Measurements from ENCODE around the gene ZCCHC18. TPM values are rescaled to one million over a fixed set of nuclear protein-coding genes. Genes with fewer than 3 reads are reported as not detected.
"Not testable (repeated sequence)": the region's sequence is repeated elsewhere in the genome, so short reads cannot be mapped to it uniquely, and the experiment has no call there.

The ZCCHC18 gene
- under 1 TPM in 1 of 4 donors, not detected in 3; 0.95 TPM for total RNA-seq

GRCh38 chrX:104112326-104112951 is at the start of gene ZCCHC18:
Gene ZCCHC18 (plus strand): TSS chrX:104112523. CDS start chrX:104114112, 1,589 bp downstream.
- Histone ChIP-seq H3K4me1 (peaks cover 0 to 3% (median 0%) of the 10 kb centered on the region in 4 donors), H3K27me3 (peaks cover 4% of the 10 kb centered on the region), H3K9me3 (no peaks in the 10 kb centered on the region), H3K36me3 (no peaks in the 10 kb centered on the region), H3K27ac (peak within 1 kb of the TSS; percentile 75 to 81 (median 80)), H3K4me3 (peak within 1 kb of the TSS; percentile 38 to 66 (median 43))
- peak; percentile 38 for DNase-seq
- no peak for TF ChIP-seq POLR2A (IDR thresholded peaks at IDR 0.05)
- peak in 1 of 3 donors; percentile 10 for TF ChIP-seq POLR2AphosphoS5 (IDR thresholded peaks at IDR 0.05)
- 48% methylated on average over 64 of the region's 67 CpGs; no CpG with 5 or more reads in 1 of the 2 donors for WGBS, 2 donors (ENCODE audit: low coverage in 1 of 2)
- intact Hi-C loops (cut with DNase I; ENCODE audit: low total_unique reads) (no loop called here), in situ Hi-C loops (cut with MboI; ENCODE audit: low pct_ligation_motif_present in 1 of 4, low pct_unique_long_range_greater_than_20kb in 1 of 4, low sequenced_read_pairs in 3 of 4) (no loop called here)

- DNase-seq; H3K27ac ChIP-seq; H3K4me1 ChIP-seq; H3K4me3 ChIP-seq; in situ Hi-C loops (cut with MboI; ENCODE audit: low pct_ligation_motif_present in 1 of 4, low pct_unique_long_range_greater_than_20kb in 1 of 4, low sequenced_read_pairs in 3 of 4); H3K27me3 ChIP-seq; H3K9me3 ChIP-seq; H3K36me3 ChIP-seq; intact Hi-C loops (cut with DNase I; ENCODE audit: low total_unique reads): not testable (repeated sequence)
- 90% methylated on average over 2 of the region's 18 CpGs; no CpG with 5 or more reads in 1 of the 2 donors for WGBS, 2 donors (ENCODE audit: low coverage in 1 of 2)
Observed at GRCh38 chrX:104062636-104063035, 49.7 kb upstream of the ZCCHC18 start.

DNA sequence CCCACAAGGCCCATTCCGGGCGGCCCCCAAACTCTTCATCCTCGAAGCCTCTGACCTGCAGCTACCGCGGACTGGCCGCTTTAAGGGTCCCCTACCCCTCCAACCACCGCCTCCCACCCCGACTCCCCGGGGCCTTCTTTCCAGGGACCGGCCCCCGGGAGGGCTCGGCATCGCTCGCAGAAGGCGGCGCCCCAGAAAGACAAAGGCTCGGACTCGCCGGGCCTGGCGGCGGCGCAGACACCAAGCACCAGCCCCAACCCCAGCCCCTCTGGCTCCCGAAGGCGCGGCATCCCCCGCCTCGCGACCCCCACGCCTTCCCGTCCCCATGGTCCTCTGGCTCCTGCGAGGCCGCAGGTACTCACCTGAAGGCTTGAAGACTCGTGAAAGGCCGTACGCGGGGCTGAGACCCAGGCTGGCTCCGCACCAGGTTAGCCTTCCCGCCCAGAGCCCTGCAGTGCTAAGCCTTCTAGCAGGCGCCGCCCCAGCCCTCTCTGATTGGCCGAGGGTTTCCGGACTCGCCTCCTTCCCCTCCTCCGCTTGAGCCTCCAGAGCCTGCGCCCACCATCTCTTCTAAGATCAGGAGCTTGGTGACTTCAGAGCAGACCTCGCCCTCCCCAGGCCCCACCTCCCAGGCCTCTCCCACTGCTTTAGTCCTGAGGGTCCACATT is 36.4 kb upstream of the ZCCHC18 start, which contains the start of gene TMSB15C:
Gene TMSB15C (minus strand): TSS at position 459 of the 668 bp plus-strand sequence.
- H3K4me1 ChIP-seq; in situ Hi-C loops (cut with MboI; ENCODE audit: low pct_ligation_motif_present in 1 of 4, low pct_unique_long_range_greater_than_20kb in 1 of 4, low sequenced_read_pairs in 3 of 4): not testable (repeated sequence)
- WGBS, 2 donors (ENCODE audit: low coverage in 1 of 2): no CpG with 5 or more reads among the region's 46 CpGs

GRCh38 chrX:104077854-104078253 is 34.5 kb upstream of the ZCCHC18 start:
- H3K4me3 ChIP-seq; H3K9me3 ChIP-seq; H3K4me1 ChIP-seq; H3K27me3 ChIP-seq; H3K27ac ChIP-seq; H3K36me3 ChIP-seq; intact Hi-C loops (cut with DNase I; ENCODE audit: low total_unique reads); DNase-seq; in situ Hi-C loops (cut with MboI; ENCODE audit: low pct_ligation_motif_present in 1 of 4, low pct_unique_long_range_greater_than_20kb in 1 of 4, low sequenced_read_pairs in 3 of 4): not testable (repeated sequence)
- no CpG with 5 or more reads among the region's 6 CpGs for WGBS, 2 donors (ENCODE audit: low coverage in 1 of 2)

More for the DNA sequence above, 36.4 kb upstream of the ZCCHC18 start, which contains the start of gene TMSB15C:
- H3K27ac ChIP-seq; H3K27me3 ChIP-seq; H3K9me3 ChIP-seq; intact Hi-C loops (cut with DNase I; ENCODE audit: low total_unique reads); DNase-seq; H3K4me3 ChIP-seq; H3K36me3 ChIP-seq: not testable (repeated sequence)

DNA sequence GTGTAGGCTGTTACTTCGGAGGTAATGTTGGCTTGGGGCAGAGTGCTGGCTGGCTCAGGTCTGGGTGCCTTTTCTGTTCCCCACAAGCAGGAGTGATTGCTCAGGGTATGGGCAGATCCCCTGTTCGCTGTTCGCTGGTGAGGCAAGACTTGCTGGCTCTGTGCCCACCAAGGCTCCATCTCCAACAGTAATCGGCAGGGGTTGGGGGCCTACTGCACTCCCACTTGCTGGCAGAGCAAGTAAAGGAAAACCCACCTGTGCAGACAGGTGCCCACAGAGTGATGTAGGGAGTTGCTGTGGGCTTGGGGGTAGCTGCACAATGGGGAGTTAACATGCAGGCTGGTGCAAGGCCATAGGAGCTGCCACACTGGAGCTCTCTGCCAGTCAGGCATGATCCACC is 28.3 kb upstream of the ZCCHC18 start:
- Histone ChIP-seq H3K4me1 (no peaks in the 10 kb centered on the region), H3K27me3 (no peaks in the 10 kb centered on the region), H3K4me3 (no peak overlapping the region), H3K36me3 (no peaks in the 10 kb centered on the region), H3K9me3 (no peaks in the 10 kb centered on the region), H3K27ac (no peak overlapping the region)
- 72% methylated on average over 3 of the region's 4 CpGs; no CpG with 5 or more reads in 1 of the 2 donors for WGBS, 2 donors (ENCODE audit: low coverage in 1 of 2)
- TF ChIP-seq POLR2AphosphoS5 (IDR thresholded peaks at IDR 0.05) (no peak), POLR2A (IDR thresholded peaks at IDR 0.05) (no peak), EP300 (IDR thresholded peaks at IDR 0.05; ENCODE audit: low read depth) (no peak)
- TF ChIP-seq, protein P1, sequence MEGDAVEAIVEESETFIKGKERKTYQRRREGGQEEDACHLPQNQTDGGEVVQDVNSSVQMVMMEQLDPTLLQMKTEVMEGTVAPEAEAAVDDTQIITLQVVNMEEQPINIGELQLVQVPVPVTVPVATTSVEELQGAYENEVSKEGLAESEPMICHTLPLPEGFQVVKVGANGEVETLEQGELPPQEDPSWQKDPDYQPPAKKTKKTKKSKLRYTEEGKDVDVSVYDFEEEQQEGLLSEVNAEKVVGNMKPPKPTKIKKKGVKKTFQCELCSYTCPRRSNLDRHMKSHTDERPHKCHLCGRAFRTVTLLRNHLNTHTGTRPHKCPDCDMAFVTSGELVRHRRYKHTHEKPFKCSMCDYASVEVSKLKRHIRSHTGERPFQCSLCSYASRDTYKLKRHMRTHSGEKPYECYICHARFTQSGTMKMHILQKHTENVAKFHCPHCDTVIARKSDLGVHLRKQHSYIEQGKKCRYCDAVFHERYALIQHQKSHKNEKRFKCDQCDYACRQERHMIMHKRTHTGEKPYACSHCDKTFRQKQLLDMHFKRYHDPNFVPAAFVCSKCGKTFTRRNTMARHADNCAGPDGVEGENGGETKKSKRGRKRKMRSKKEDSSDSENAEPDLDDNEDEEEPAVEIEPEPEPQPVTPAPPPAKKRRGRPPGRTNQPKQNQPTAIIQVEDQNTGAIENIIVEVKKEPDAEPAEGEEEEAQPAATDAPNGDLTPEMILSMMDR (IDR thresholded peaks at IDR 0.05): no peak
- intact Hi-C loops (cut with DNase I; ENCODE audit: low total_unique reads): no loop called here
- in situ Hi-C loops (cut with MboI; ENCODE audit: low pct_ligation_motif_present in 1 of 4, low pct_unique_long_range_greater_than_20kb in 1 of 4, low sequenced_read_pairs in 3 of 4): no loop called here
- DNase-seq: no peak

GRCh38 chrX:104084534-104085277 is 27.6 kb upstream of the ZCCHC18 start:
- in situ Hi-C loops (cut with MboI; ENCODE audit: low pct_ligation_motif_present in 1 of 4, low pct_unique_long_range_greater_than_20kb in 1 of 4, low sequenced_read_pairs in 3 of 4): no loop called here
- H3K27me3 ChIP-seq: no peaks in the 10 kb centered on the region
- no peaks in the 10 kb centered on the region for H3K9me3 ChIP-seq
- 71% methylated on average over 5 of the region's 5 CpGs; no CpG with 5 or more reads in 1 of the 2 donors for WGBS, 2 donors (ENCODE audit: low coverage in 1 of 2)
- H3K4me1 ChIP-seq: no peaks in the 10 kb centered on the region
- intact Hi-C loops (cut with DNase I; ENCODE audit: low total_unique reads): no loop called here
- no peak overlapping the region for H3K4me3 ChIP-seq
- no peak for DNase-seq
- no peak for TF ChIP-seq EP300 (IDR thresholded peaks at IDR 0.05; ENCODE audit: low read depth)
- TF ChIP-seq, protein P1 (IDR thresholded peaks at IDR 0.05): no peak
- no peak for TF ChIP-seq POLR2A (IDR thresholded peaks at IDR 0.05)
- no peak for TF ChIP-seq POLR2AphosphoS5 (IDR thresholded peaks at IDR 0.05)
- H3K27ac ChIP-seq: no peak overlapping the region
- no peaks in the 10 kb centered on the region for H3K36me3 ChIP-seq
